Stomach (tissue), 9 donors: ENCODE results near the gene WASF1. TPM values are rescaled to one million over a fixed set of nuclear protein-coding genes. Genes with fewer than 3 reads are reported as not detected.

Source experiments
- DNase-seq, 2 donors: peaks; one replicate each; pipeline versions ENCODE4 v3.0.0 to v3.0.0-alpha.2; 2013 to 2019
- H3K27ac ChIP-seq, 5 donors: fragments of 200-600 bp in 4 of 5; sonication (generic) in 4 of 5; one replicate each; pipeline ENCODE4 v1.5.1; 2013 to 2019; ENCODE audit warnings: mild to moderate bottlenecking in 1 of 5, moderate library complexity in 1 of 5
- H3K27me3 ChIP-seq, 3 donors: fragments of 200-600 bp; sonication (generic); one replicate each; pipeline ENCODE4 v1.5.1; 2017 to 2019; ENCODE audit warnings: mixed run types in 1 of 3
- H3K36me3 ChIP-seq, 4 donors: fragments of 200-600 bp; sonication (generic); 1 replicate in 3 of 4; 2 replicates in 1 of 4; pipeline ENCODE4 v1.5.1; 2016 to 2019
- H3K4me1 ChIP-seq, 4 donors: fragments of 200-600 bp; sonication (generic); one replicate each; pipeline ENCODE4 v1.5.1; 2016 to 2019
- H3K4me3 ChIP-seq, 4 donors: fragments of 200-600 bp; sonication (generic) in 3 of 4; one replicate each; pipeline ENCODE4 v1.5.1; 2016 to 2019; ENCODE audit warnings: mild to moderate bottlenecking in 1 of 4
- H3K9me3 ChIP-seq, 4 donors: fragments of 200-600 bp; sonication (generic); one replicate each; pipeline ENCODE4 v1.5.1; 2016 to 2019
- CTCF ChIP-seq, 7 experiments: fragments of 450-650 bp in 4 of 7; fragments of 200-600 bp in 3 of 7; sonication (generic) in 3 of 7; IDR thresholded peaks; one replicate each; pipeline ENCODE4 v1.5.1; 2016 to 2019; ENCODE audit warnings: antibody characterized with exemption in 7 of 7, control low read depth in 2 of 7, mild to moderate bottlenecking in 1 of 7
- EP300 ChIP-seq: sonication (generic); formaldehyde crosslinking; IDR thresholded peaks from one replicate; pipeline ENCODE4 v1.6.1; 2017; ENCODE audit warnings: antibody characterized with exemption
- POLR2A ChIP-seq, 4 donors: fragments of 450-650 bp; IDR thresholded peaks; one replicate each; pipeline ENCODE4 v1.6.1; 2016; ENCODE audit warnings: antibody characterized with exemption in 4 of 4, control low read depth in 2 of 4, mild to moderate bottlenecking in 1 of 4, moderate library complexity in 1 of 4
- POLR2AphosphoS5 ChIP-seq, 3 donors: sonication (generic); formaldehyde crosslinking; IDR thresholded peaks; one replicate each; pipeline ENCODE4 v1.6.1; 2016; ENCODE audit warnings: antibody characterized with exemption in 3 of 3
- WGBS, 5 donors: extraction: QIAGEN DNeasy Blood & Tissue Kit in 3 of 5; methylation state at CpG; one replicate each; pipeline versions ENCODE4 v1.1.5 to v1.1.7; 2013 to 2018; 5-methylcytosine and 5-hydroxymethylcytosine counted together
- intact Hi-C: fragments of 100-400 bp; cut with DNase I; formaldehyde crosslinking; loops from one replicate; pipeline ENCODE4 v1.15.1; 2023; ENCODE audit warnings: low total_unique reads
- polyA plus RNA-seq, 3 donors: library from polyadenylated mRNA; stranded (reverse); fragments of 200-250 nt; gene quantifications; one replicate each; pipeline ENCODE4 v1.2.3, GENCODE V29; 2013
- total RNA-seq, 5 donors: library from RNA; depleted of rRNA; stranded (reverse); fragments of >200 nt; gene quantifications; one replicate each; pipeline versions ENCODE4 v1.1.0 to v1.2.3, GENCODE V29; 2014 to 2016
- donor health status: healthy with polysubstance abuse.
- donor health status: Bipolar disorder and iron deficiency.
- donor health status: healthy.

WASF1 gene
- total and polyA plus RNA-seq, 8 donors: 0.58 to 17.0 (median 6.0) TPM

DNA sequence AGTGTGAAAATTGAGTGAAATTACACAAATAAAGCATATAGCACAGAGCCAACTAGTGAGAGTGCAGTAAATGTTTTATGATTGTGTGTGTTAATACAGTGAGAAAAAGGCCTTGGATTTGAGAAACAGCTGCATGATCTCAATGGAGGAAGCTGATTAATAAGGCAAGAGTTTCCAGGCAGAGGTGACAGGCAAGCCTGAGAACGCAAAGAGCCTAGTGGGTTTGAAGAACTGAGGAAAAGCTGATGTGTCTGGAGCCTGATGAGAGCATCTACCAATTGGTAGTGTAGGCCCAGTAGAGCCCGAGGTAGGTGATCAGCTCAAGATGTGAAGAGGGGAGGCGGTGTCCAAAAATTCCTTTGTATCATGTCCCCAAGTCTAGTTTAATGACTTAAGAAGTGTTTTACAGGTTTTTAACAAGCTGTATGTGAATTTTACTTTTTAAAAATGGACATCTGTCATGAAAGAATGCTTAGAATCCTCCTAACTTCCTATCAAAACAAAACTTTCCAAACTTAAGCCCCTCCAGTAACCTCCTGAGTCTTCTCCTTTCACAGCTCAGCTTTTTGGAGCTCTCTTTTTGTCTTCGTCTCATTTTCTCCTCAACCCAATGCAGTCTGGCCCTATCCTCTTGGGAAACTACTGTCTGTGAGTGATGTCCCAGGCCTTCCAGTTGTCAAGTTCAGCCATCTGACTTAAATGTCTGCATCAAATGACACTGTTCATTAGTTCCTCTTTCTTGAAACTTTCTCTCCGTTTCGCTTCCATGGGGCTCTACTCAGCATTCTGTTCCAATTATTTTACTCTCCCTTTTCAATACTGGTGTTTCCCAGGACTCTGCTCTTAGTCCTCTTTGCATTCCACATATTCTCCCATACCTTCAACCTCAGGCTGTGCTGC lies 1.9 kb upstream of the WASF1 start:
- no peaks in the 10 kb centered on the region for H3K36me3 ChIP-seq
- peak overlapping the region; percentile 66 to 97 (median 84) for H3K4me3 ChIP-seq
- peak overlapping the region in 3 of 5 donors; percentile 76 to 89 (median 81) for H3K27ac ChIP-seq
- peaks cover 32 to 69% (median 46%) of the 10 kb centered on the region in 4 donors for H3K4me1 ChIP-seq
- no peak for TF ChIP-seq EP300
- no peak for TF ChIP-seq CTCF (IDR thresholded peaks at IDR 0.05)
- TF ChIP-seq POLR2AphosphoS5 (IDR thresholded peaks at IDR 0.05): no peak
- TF ChIP-seq POLR2A (IDR thresholded peaks at IDR 0.05): no peak
- H3K27me3 ChIP-seq: no peaks in the 10 kb centered on the region
- WGBS, 5 donors: 46 to 56% (median 50%) methylated on average over 6 of the region's 6 CpGs
- no peaks in the 10 kb centered on the region for H3K9me3 ChIP-seq
- DNase-seq: no peak
- intact Hi-C loops: no loop called here

- H3K27ac ChIP-seq: peak within 1 kb of the TSS; percentile 76 to 89 (median 83)
- WGBS, 5 donors: 0 to 1% (median 0%) methylated on average over 22 to 28 of the region's 28 CpGs
- peak; percentile 50 to 85 for DNase-seq
- intact Hi-C loops: no loop called here
- peak within 1 kb of the TSS; percentile 66 to 97 (median 84) for H3K4me3 ChIP-seq
- no peaks in the 10 kb centered on the region for H3K9me3 ChIP-seq
- no peaks in the 10 kb centered on the region for H3K36me3 ChIP-seq
- H3K4me1 ChIP-seq: peaks cover 32 to 59% (median 42%) of the 10 kb centered on the region in 4 donors
- TF ChIP-seq POLR2AphosphoS5 (IDR thresholded peaks at IDR 0.05): peak in 1 of 3 donors; percentile 64
- no peak for TF ChIP-seq EP300
- no peak for TF ChIP-seq POLR2A (IDR thresholded peaks at IDR 0.05)
- TF ChIP-seq CTCF (IDR thresholded peaks at IDR 0.05): no peak
- no peaks in the 10 kb centered on the region for H3K27me3 ChIP-seq
These were observed 948 bp upstream of the WASF1 start, which contains the start of gene CDC40 for GRCh38 chr6:110180228-110181008. CDC40 (plus strand) TSS chr6:110180427; CDS start chr6:110180445, 18 bp downstream.

GRCh38 chr6:110178626-110179405 lies 654 bp downstream of the WASF1 start:
- no peak for TF ChIP-seq EP300
- TF ChIP-seq POLR2A (IDR thresholded peaks at IDR 0.05): no peak
- peak in 5 of 7 experiments; percentile 18 to 73 (median 47) for TF ChIP-seq CTCF (IDR thresholded peaks at IDR 0.05)
- peak in 2 of 3 donors; percentile 6 to 29 for TF ChIP-seq POLR2AphosphoS5 (IDR thresholded peaks at IDR 0.05)
- H3K4me3 ChIP-seq: peak overlapping the region; percentile 66 to 97 (median 84)
- DNase-seq: peak; percentile 29 to 85
- H3K27ac ChIP-seq: peak overlapping the region in 4 of 5 donors; percentile 76 to 89 (median 84)
- peaks cover 29 to 60% (median 43%) of the 10 kb centered on the region in 4 donors for H3K4me1 ChIP-seq
- H3K27me3 ChIP-seq: no peaks in the 10 kb centered on the region
- intact Hi-C loops: loop anchor here (10.0 kb wide), 1 partner anchor 216 kb away; no protein-coding TSS in a partner anchor
- WGBS, 5 donors: 0 to 1% (median 0%) methylated on average over 15 to 66 of the region's 66 CpGs
- H3K36me3 ChIP-seq: no peaks in the 10 kb centered on the region
- no peaks in the 10 kb centered on the region for H3K9me3 ChIP-seq
